NCI-H69 (cell line): ENCODE data around the gene RBBP4.
A peak's percentile ranks its signal among the peaks of the same experiment; 100 is the strongest.
"Not testable (repeated sequence)": the region's sequence is repeated elsewhere in the genome, so short reads cannot be mapped to it uniquely, and the experiment has no call there.

Experiments
- DNase-seq: peaks from one replicate; lab custom pipeline; 2025; lab: John Stamatoyannopoulos, UW

RBBP4 gene

GRCh38 chr1:32693455-32694174 is 42.6 kb downstream of the RBBP4 start:
- DNase-seq, result no peak

- no peak for DNase-seq
These were observed 44.3 kb downstream of the RBBP4 start for GRCh38 chr1:32695098-32695904.

GRCh38 chr1:32696041-32696440 is 45.0 kb downstream of the RBBP4 start:
- no peak for DNase-seq

- not testable (repeated sequence) for DNase-seq
These were observed 46.0 kb downstream of the RBBP4 start for GRCh38 chr1:32696996-32697395.

GRCh38 chr1:32701421-32701911 is 50.5 kb downstream of the RBBP4 start:
- DNase-seq, result no peak

GRCh38 chr1:32701951-32702598 is 51.1 kb downstream of the RBBP4 start:
- DNase-seq, result peak; percentile 10

GRCh38 chr1:32702599-32703478 is 51.8 kb downstream of the RBBP4 start, which contains the start of gene SYNC:
Gene SYNC (minus strand): TSS chr1:32702770. CDS start chr1:32702660, 110 bp downstream.
- DNase-seq, result peak; percentile 39

GRCh38 chr1:32703479-32704291 is 52.7 kb downstream of the RBBP4 start:
- no peak for DNase-seq

GRCh38 chr1:32705516-32705915 is 54.5 kb downstream of the RBBP4 start:
- no peak for DNase-seq

GRCh38 chr1:32706491-32706890 is 55.5 kb downstream of the RBBP4 start:
- no peak for DNase-seq

- no peak for DNase-seq
These were observed 58.1 kb downstream of the RBBP4 start for GRCh38 chr1:32709075-32709474.

- no peak for DNase-seq
These were observed 58.5 kb downstream of the RBBP4 start for GRCh38 chr1:32709476-32709875.

- DNase-seq, result not testable (repeated sequence)
These were observed 60.2 kb downstream of the RBBP4 start for GRCh38 chr1:32711221-32711620.

GRCh38 chr1:32713081-32713480 is 62.1 kb downstream of the RBBP4 start:
- no peak for DNase-seq

GRCh38 chr1:32714277-32714676 is 63.3 kb downstream of the RBBP4 start:
- DNase-seq, result no peak

GRCh38 chr1:32715901-32716311 is 64.9 kb downstream of the RBBP4 start:
- DNase-seq, result no peak

- DNase-seq, result peak; percentile 94
These were observed 65.5 kb downstream of the RBBP4 start for GRCh38 chr1:32716312-32717148.

GRCh38 chr1:32717503-32717902 is 66.5 kb downstream of the RBBP4 start:
- no peak for DNase-seq

- DNase-seq, result no peak
These were observed 67.0 kb downstream of the RBBP4 start for GRCh38 chr1:32718036-32718435.

- DNase-seq, result no peak
These were observed 67.5 kb downstream of the RBBP4 start for GRCh38 chr1:32718527-32718926.
